Iris pigment epithelial cell (primary cell): ENCODE results near the gene NKX1-1.

Source experiments
- DNase-seq: peaks from one replicate; pipeline ENCODE4 v3.0.0-alpha.2; 2011; ENCODE audit warnings: low read depth

The NKX1-1 gene

GRCh38 chr4:1385373-1386340 is 20.6 kb downstream of the NKX1-1 start:
- no peak for DNase-seq

DNA sequence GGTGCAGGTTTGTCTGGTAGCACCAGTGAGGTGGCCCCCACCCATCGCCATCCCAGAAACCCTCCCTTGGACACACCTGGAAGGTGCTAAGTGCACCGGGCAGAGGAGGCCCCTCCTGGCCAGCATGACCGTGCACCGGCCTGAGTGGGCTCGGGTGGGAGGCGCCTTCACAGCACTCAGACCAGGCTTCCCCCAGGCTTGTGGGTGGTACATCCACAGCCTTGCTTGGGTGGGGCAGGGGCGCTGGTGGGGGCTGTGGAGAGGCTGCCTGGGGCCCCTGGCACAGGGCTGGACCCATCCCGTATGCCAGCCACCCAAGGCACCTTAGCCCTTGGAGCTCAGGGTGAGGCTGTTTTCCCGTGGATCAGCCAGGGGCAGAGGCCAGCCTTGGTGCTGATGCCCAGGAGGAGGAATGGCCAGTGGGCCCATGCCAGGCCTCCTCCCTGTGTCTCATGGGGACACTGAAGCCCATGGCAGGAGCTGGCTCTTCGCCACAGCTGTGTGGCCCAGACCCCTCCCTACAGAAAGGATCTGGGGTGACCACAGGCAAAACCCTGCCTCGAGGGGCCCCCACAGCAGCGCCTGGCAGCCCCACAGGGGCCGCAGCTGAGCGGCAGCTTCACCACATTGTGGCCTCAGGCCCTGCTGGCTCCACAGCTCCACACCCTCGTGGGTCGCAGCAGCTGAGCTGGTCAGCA is 21.4 kb downstream of the NKX1-1 start:
- no peak for DNase-seq

- DNase-seq, result no peak
Measured at GRCh38 chr4:1383728-1384591, 22.3 kb downstream of the NKX1-1 start.

GRCh38 chr4:1382776-1383727 is 23.2 kb downstream of the NKX1-1 start:
- no peak for DNase-seq

DNA sequence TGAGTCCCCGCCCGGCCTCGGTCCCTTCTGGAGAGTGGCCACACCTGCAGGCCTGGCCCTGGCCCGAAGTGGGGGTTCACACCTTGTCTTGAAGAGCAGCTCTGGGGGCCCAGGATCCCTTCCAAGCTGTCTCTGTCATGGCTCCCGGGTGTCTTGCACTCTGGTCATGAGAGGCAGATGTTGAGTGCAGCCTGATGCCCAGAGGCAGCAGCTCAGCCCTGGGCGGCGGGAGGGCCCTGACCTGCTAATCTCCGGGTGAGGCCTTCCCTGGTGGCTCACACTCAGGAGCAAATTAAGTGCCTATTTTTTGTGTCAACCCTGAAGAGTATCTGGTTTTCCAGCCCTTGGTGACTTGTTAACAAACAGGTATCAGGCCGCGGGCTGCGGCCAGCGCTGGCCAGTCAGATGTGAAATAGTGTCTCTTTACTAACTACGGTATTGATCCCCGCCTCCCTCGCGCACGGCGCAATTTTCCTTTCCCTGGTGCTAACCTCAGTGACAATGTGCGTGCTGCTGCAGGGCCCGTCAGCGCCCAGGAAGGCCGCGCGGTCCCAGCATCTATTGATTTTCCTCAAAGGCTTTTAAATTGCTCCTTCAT is 24.2 kb downstream of the NKX1-1 start:
- no peak for DNase-seq

DNA sequence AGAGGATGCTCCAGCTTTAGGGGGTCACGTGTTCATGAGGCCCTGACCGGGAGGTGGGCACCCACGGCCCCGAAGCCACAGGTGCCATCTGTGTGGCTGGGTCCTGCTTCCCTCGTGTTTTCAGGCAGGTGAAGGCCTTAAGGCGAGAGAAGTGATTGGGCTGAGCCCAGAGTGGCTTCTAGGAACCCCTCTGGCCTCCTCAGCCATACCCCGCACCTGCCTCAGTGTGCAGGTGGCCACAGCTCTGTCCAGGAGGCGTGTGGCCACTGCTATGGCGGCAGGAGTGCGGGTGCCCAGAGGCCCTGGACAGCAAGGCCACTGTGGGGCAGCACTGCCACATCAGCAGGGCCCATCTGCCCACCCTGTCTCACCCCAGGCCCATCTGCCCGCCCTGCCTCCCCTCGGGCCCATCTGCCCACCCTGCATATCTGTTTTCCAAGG is 25.0 kb downstream of the NKX1-1 start:
- DNase-seq, result no peak

GRCh38 chr4:1380368-1381151 is 25.7 kb downstream of the NKX1-1 start:
- DNase-seq, result no peak

GRCh38 chr4:1379801-1380331 is 26.4 kb downstream of the NKX1-1 start:
- DNase-seq, result no peak

DNA sequence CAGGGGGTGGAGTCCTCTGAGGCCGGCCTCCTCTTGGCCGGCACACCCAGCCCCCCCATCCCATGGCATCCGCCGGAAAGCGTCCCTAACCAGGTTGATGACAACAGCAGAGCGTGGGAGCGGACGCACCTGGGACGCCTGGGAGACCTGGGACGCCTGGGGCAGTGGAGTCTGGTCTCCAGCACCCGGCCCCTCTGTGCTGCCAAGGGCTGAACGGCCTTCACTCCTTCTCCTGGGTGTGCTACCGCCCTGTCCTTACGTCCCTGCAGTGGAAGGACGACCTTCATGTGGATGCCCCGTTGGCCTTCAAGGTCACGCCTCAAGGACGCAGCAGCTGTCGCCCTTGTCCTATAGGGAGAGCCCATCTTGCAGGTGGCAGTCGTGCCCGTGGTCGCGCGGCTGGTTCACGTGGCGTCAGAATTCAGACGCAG is 26.9 kb downstream of the NKX1-1 start:
- no peak for DNase-seq

GRCh38 chr4:1378559-1379231 is 27.5 kb downstream of the NKX1-1 start:
- DNase-seq, result no peak

DNA sequence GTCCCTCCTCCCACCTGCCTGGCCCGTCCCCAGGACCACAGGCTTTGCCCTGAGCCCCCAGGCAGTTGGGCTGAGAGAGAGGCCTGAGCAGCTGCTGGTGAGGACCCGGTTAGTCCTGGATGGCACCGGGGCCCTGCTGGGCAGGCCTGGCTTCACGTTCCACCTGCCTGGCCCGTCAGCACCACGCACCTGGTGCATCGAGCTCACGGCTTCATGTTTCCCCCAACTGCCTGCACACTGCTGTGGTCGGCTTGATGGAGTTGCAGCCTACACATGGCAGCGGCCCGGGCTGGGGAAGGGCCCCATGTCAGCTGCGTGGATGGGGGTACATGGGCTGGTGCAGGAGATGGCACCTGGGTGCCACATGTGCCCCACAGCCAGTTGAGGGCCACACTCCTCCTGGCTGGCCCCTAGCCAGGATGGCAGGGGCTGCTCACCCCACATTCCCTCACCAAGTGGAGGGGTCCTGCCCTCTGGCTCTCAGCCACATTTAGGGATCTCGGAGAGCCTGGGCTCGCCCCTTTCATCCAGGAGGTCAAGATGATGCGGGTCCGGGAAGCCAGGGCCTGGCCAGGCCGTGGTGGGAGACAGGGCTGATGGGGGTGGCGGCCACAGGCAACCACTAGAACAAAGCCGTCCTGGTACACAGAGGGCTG is 28.5 kb downstream of the NKX1-1 start:
- no peak for DNase-seq

DNA sequence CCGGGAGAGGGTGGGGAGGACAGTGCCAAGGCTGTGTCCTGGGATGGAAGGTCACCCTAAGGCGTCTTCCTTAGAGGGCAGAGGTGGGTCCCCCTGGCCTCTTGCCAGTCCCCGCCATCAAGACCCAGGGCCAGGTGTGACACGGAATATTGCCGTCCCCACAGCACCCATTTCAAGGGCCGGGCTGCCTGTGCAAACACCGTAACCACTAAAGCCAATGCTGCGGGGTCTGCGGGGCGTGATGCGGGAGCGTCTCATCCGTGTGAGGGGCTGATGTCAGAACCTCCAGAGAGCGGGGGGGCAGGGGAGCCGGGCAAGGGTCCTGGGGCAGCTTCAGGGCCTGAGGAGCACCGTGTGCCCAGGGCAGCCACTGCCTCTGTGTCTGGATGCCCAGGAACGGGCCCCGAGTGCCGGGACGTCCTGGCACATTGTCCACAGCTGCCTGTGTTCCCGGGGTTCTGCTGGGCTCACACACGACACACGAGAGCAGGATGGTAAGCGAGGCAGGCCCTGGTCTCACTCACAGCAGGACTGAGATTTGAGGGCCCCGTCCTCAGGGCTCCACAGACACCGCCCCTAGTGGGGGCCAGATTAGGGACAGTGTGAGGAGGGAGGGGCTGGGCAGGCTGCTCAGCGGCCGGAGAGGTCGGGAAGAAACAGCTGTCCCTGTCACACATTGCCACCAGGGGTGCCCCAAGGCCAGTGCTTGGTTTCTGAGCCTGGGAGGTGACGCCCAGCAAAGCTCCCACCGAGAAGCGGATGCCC is 29.2 kb downstream of the NKX1-1 start:
- no peak for DNase-seq

- no peak for DNase-seq
Measured at GRCh38 chr4:1376391-1376840, 29.8 kb downstream of the NKX1-1 start.

- no peak for DNase-seq
Measured at GRCh38 chr4:1375761-1376322, 30.4 kb downstream of the NKX1-1 start.

GRCh38 chr4:1375051-1375721 is 31.1 kb downstream of the NKX1-1 start:
- no peak for DNase-seq

- no peak for DNase-seq
Measured at GRCh38 chr4:1374706-1375045, 31.6 kb downstream of the NKX1-1 start.
